Ascending aorta (tissue), 2 donors: ENCODE data around the gene SLC25A15. TPM values are rescaled to one million over a fixed set of nuclear protein-coding genes. Genes with fewer than 3 reads are reported as not detected.

Experiments used
- DNase-seq, 2 donors: peaks; one replicate each; pipeline ENCODE4 v3.0.0-alpha.2; 2019; ENCODE audit warnings: low spot score in 2 of 2
- H3K27ac ChIP-seq, 2 donors: fragments of 200-600 bp; sonication (generic); one replicate each; pipeline ENCODE4 v1.5.1; 2016 to 2017; ENCODE audit warnings: mild to moderate bottlenecking in 1 of 2
- H3K27me3 ChIP-seq: fragments of 200-600 bp; sonication (generic); one replicate; pipeline ENCODE4 v1.5.1; 2017
- H3K36me3 ChIP-seq, 2 donors: fragments of 200-600 bp; sonication (generic); one replicate each; pipeline ENCODE4 v1.5.1; 2016
- H3K4me1 ChIP-seq, 2 donors: fragments of 200-600 bp; sonication (generic); one replicate each; pipeline ENCODE4 v1.5.1; 2016 to 2017; ENCODE audit warnings: mild to moderate bottlenecking in 1 of 2
- H3K4me3 ChIP-seq, 2 donors: fragments of 200-600 bp; sonication (generic); one replicate each; pipeline ENCODE4 v1.5.1; 2016 to 2017; ENCODE audit warnings: mild to moderate bottlenecking in 1 of 2
- H3K9me3 ChIP-seq, 2 donors: fragments of 200-600 bp; sonication (generic); one replicate each; pipeline ENCODE4 v1.5.1; 2016
- CTCF ChIP-seq, 3 experiments: fragments of 200-600 bp in 2 of 3; fragments of 450-650 bp in 1 of 3; sonication (generic) in 2 of 3; IDR thresholded peaks; one replicate each; pipeline ENCODE4 v1.5.1; 2016 to 2019; ENCODE audit warnings: antibody characterized with exemption in 3 of 3, mild to moderate bottlenecking in 1 of 3, moderate library complexity in 1 of 3
- intact Hi-C: fragments of 100-400 bp; cut with DNase I; formaldehyde crosslinking; loops from one replicate; pipeline ENCODE4 v1.15.1; 2023
- total RNA-seq: library from RNA; depleted of rRNA; stranded (reverse); fragments of >200 nt; gene quantifications from one replicate; pipeline ENCODE4 v1.1.0, GENCODE V29; 2016

Gene SLC25A15
- total RNA-seq, 1 donor from 2014 or later, result 5.5 TPM

- Histone ChIP-seq H3K4me3 (no peak overlapping the region), H3K36me3 (peaks cover 9 to 31% of the 10 kb centered on the region in 2 donors), H3K27ac (no peak overlapping the region), H3K4me1 (no peaks in the 10 kb centered on the region), H3K9me3 (no peaks in the 10 kb centered on the region), H3K27me3 (no peaks in the 10 kb centered on the region)
- no peak for DNase-seq
- intact Hi-C loops, result no loop called here
- no peak for TF ChIP-seq CTCF (IDR thresholded peaks at IDR 0.05)
These were observed 26.6 kb upstream of the SLC25A15 start for GRCh38 chr13:40762849-40763248.

- H3K4me1 ChIP-seq, result peaks cover 0 to 2% of the 10 kb centered on the region in 2 donors
- H3K27ac ChIP-seq, result no peak overlapping the region
- no peak for DNase-seq
- TF ChIP-seq CTCF (IDR thresholded peaks at IDR 0.05), result no peak
- H3K36me3 ChIP-seq, result peaks cover 4 to 11% of the 10 kb centered on the region in 2 donors
- no peak overlapping the region for H3K4me3 ChIP-seq
- intact Hi-C loops, result no loop called here
- no peaks in the 10 kb centered on the region for H3K27me3 ChIP-seq
- no peaks in the 10 kb centered on the region for H3K9me3 ChIP-seq
These were observed 24.6 kb upstream of the SLC25A15 start for GRCh38 chr13:40764587-40765403.

- Histone ChIP-seq H3K4me1 (peaks cover 0 to 6% of the 10 kb centered on the region in 2 donors), H3K27ac (no peak overlapping the region), H3K36me3 (peaks cover under 1 to 6% of the 10 kb centered on the region in 2 donors), H3K9me3 (no peaks in the 10 kb centered on the region), H3K27me3 (no peaks in the 10 kb centered on the region), H3K4me3 (no peak overlapping the region)
- no peak for TF ChIP-seq CTCF (IDR thresholded peaks at IDR 0.05)
- DNase-seq, result no peak
- intact Hi-C loops, result no loop called here
These were observed 23.8 kb upstream of the SLC25A15 start for GRCh38 chr13:40765602-40766001.

GRCh38 chr13:40769970-40770369 is 19.4 kb upstream of the SLC25A15 start:
- Histone ChIP-seq H3K4me1 (peaks cover 0 to 6% of the 10 kb centered on the region in 2 donors), H3K36me3 (peaks cover 0 to 6% of the 10 kb centered on the region in 2 donors), H3K27ac (peak overlapping the region in 1 of 2 donors; percentile 71), H3K27me3 (no peaks in the 10 kb centered on the region), H3K9me3 (no peaks in the 10 kb centered on the region), H3K4me3 (peak overlapping the region; percentile 59 to 75)
- no peak for DNase-seq
- TF ChIP-seq CTCF (IDR thresholded peaks at IDR 0.05), result no peak
- intact Hi-C loops, result loop anchor here (2.0 to 10.0 kb wide), 7 partner anchors 155 to 1735 kb away; partner anchors contain the start of genes DGKH, KBTBD7, MTRF1 and NHLRC3

GRCh38 chr13:40770609-40770933 is 18.8 kb upstream of the SLC25A15 start:
- H3K27ac ChIP-seq, result peak overlapping the region; percentile 71 to 83
- TF ChIP-seq CTCF (IDR thresholded peaks at IDR 0.05), result no peak
- no peaks in the 10 kb centered on the region for H3K9me3 ChIP-seq
- H3K4me1 ChIP-seq, result peaks cover 0 to 6% of the 10 kb centered on the region in 2 donors
- DNase-seq, result no peak
- H3K27me3 ChIP-seq, result no peaks in the 10 kb centered on the region
- H3K4me3 ChIP-seq, result peak overlapping the region; percentile 59 to 75
- intact Hi-C loops, result loop anchor here (2.0 to 10.0 kb wide), 7 partner anchors 154 to 1736 kb away; partner anchors contain the start of genes DGKH, KBTBD7, MTRF1 and NHLRC3
- H3K36me3 ChIP-seq, result peaks cover 0 to 6% of the 10 kb centered on the region in 2 donors
